Measurements from ENCODE around the gene SLC24A3. TPM values are rescaled to one million over a fixed set of nuclear protein-coding genes. Genes with fewer than 3 reads are reported as not detected.
A peak's percentile ranks its signal among the peaks of the same experiment; 100 is the strongest.

The SLC24A3 gene
- total and polyA plus RNA-seq, 2 of the 13 experiments (the other 11 are each of a cell fraction or from before 2014, with no cell fraction given), result not detected

- no peaks in the 10 kb centered on the region for H3K36me3 ChIP-seq (replicated peaks in 1 of 2; ENCODE audit: control insufficient read depth in 1 of 2, insufficient read depth in 2 of 2, low read length in 2 of 2)
- no TSS peak for BruUV-seq (replicated peaks)
- 0 out of 2 replicates have a peak, but pooled peaks cover 13% of the 10 kb centered on the region for H3K9me3 ChIP-seq (ENCODE audit: low read length)
- H3K9ac ChIP-seq (ENCODE audit: insufficient read depth, low read depth, low read length), result no peak overlapping the region
- H3K4me3 ChIP-seq (replicated peaks in 1 of 3; ENCODE audit: insufficient read depth in 1 of 3, low read depth in 2 of 3, low read length in 3 of 3), result no peak overlapping the region
- peaks cover 0 to 3% of the 10 kb centered on the region in 2 experiments; a peak in 1 of 5 replicates for H3K27me3 ChIP-seq (ENCODE audit: control insufficient read depth in 1 of 2, insufficient read depth in 2 of 2, low read length in 2 of 2)
- no peak overlapping the region for H3K27ac ChIP-seq (ENCODE audit: extremely low read length, insufficient read depth, low read length)
- 0 out of 2 replicates have a peak, but pooled peaks have one; percentile 35 for TF ChIP-seq FOXK2 (IDR thresholded peaks at IDR 0.05)
- peak; percentile 71; the same call in 1 of the 2 replicates for TF ChIP-seq SOX6 (IDR thresholded peaks at IDR 0.05)
- no peak for TF ChIP-seq SOX6 (CRISPR knock-in tag; IDR thresholded peaks at IDR 0.05)
- TF ChIP-seq HNRNPK (IDR thresholded peaks at IDR 0.05; ENCODE audit: low read depth, low read length, poor library complexity, severe bottlenecking), result peak; percentile 12
- 0 out of 2 replicates have a peak, but pooled peaks have one; percentile 4 for TF ChIP-seq LCORL (IDR thresholded peaks at IDR 0.05)
- TF ChIP-seq LCORL (CRISPR knock-in tag; IDR thresholded peaks at IDR 0.05), result no peak
- peak; percentile 71; the same call in 1 of the 2 replicates for TF ChIP-seq ATM (IDR thresholded peaks at IDR 0.05; ENCODE audit: borderline replicate concordance)
- TF ChIP-seq DNMT3B (CRISPR knock-in tag; conservative IDR thresholded peaks at IDR 0.05), result no peak
- no peak for TF ChIP-seq E2F5 (CRISPR knock-in tag; conservative IDR thresholded peaks at IDR 0.05)
- TF ChIP-seq, protein P1, sequence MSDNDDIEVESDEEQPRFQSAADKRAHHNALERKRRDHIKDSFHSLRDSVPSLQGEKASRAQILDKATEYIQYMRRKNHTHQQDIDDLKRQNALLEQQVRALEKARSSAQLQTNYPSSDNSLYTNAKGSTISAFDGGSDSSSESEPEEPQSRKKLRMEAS (IDR thresholded peaks at IDR 0.05), result no peak
- 0 out of 2 replicates have a peak, but pooled peaks have one; percentile 47 for TF ChIP-seq NONO (IDR thresholded peaks at IDR 0.05)
- TF ChIP-seq NONO (CRISPR knock-in tag; conservative IDR thresholded peaks at IDR 0.05), result no peak
- 0 out of 2 replicates have a peak, but pooled peaks have one; percentile 46 for TF ChIP-seq NBN (conservative IDR thresholded peaks at IDR 0.05)
- TF ChIP-seq, protein P2, sequence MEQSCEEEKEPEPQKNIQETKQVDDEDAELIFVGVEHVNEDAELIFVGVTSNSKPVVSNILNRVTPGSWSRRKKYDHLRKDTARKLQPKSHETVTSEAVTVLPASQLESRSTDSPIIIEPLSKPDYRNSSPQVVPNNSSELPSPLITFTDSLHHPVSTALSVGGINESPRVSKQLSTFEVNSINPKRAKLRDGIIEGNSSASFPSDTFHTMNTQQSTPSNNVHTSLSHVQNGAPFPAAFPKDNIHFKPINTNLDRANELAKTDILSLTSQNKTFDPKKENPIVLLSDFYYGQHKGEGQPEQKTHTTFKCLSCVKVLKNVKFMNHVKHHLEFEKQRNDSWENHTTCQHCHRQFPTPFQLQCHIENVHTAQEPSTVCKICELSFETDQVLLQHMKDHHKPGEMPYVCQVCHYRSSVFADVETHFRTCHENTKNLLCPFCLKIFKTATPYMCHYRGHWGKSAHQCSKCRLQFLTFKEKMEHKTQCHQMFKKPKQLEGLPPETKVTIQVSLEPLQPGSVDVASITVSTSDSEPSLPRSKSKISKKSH (CRISPR knock-in tag; IDR thresholded peaks at IDR 0.05; ENCODE audit: borderline replicate concordance), result no peak
- TF ChIP-seq ZNF282 (IDR thresholded peaks at IDR 0.05; ENCODE audit: partially characterized antibody), result no peak
- intact Hi-C loops (cut with micrococcal nuclease; ENCODE audit: unreplicated experiment), result loop anchor here (1.0 kb wide), 1 partner anchor 39 kb away; no protein-coding TSS in a partner anchor
- no peak overlapping the region for H3K4me2 ChIP-seq (ENCODE audit: low read depth, low read length)
- H4K20me1 ChIP-seq (ENCODE audit: insufficient read depth, low read length), result no peaks in the 10 kb centered on the region
- H2AFZ ChIP-seq (ENCODE audit: low read length), result no peak overlapping the region
- DNase-seq (ENCODE audit: low spot score), result no peak
- H3K79me2 ChIP-seq (ENCODE audit: insufficient read depth, low read length), result no peaks in the 10 kb centered on the region
- H3K4me1 ChIP-seq (ENCODE audit: insufficient read depth, low read length), result no peaks in the 10 kb centered on the region
- ATAC-seq, result no peak
- no peak for FAIRE-seq
- WGBS (ENCODE audit: low lambda C conversion rate), result 2% methylated on average over 3 of the region's 3 CpGs
- in situ Hi-C loops (cut with HindIII; ENCODE audit: extremely low pct_ligation_motif_present, low pct_unique_long_range_greater_than_20kb), result no loop called here
- POLR2A ChIA-PET, result no interaction called here
- CTCF ChIA-PET (ENCODE audit: low intra/inter-chr PET ratio, low total read pairs), result no interaction called here
Observed at GRCh38 chr20:19683822-19684221, 471.4 kb downstream of the SLC24A3 start.
